Testis (tissue), 3 donors: Measurements from ENCODE around the gene LAIR1. TPM values are rescaled to one million over a fixed set of nuclear protein-coding genes. Genes with fewer than 3 reads are reported as not detected.
"Not testable (repeated sequence)": the region's sequence is repeated elsewhere in the genome, so short reads cannot be mapped to it uniquely, and the experiment has no call there.

Experiments used
- DNase-seq: peaks from one replicate; pipeline ENCODE4 v3.0.0-alpha.2; 2019
- H3K27ac ChIP-seq, 2 donors: fragments of 200-600 bp; sonication (generic); one replicate each; pipeline ENCODE4 v1.5.1; 2019
- H3K27me3 ChIP-seq: fragments of 200-600 bp; sonication (generic); one replicate; pipeline ENCODE4 v1.5.1; 2019
- H3K36me3 ChIP-seq: fragments of 200-600 bp; sonication (generic); one replicate; pipeline ENCODE4 v1.5.1; 2017; ENCODE audit warnings: low read depth; ENCODE audit errors: missing control alignments
- H3K4me1 ChIP-seq: fragments of 200-600 bp; sonication (generic); one replicate; pipeline ENCODE4 v1.5.1; 2019
- H3K4me3 ChIP-seq, 2 donors: fragments of 200-600 bp; sonication (generic); one replicate each; pipeline ENCODE4 v1.5.1; 2017 to 2019
- H3K9me3 ChIP-seq: fragments of 200-600 bp; sonication (generic); one replicate; pipeline ENCODE4 v1.5.1; 2017
- POLR2A ChIP-seq: fragments of 450-650 bp; IDR thresholded peaks from one replicate; pipeline ENCODE4 v1.6.1; 2017; ENCODE audit warnings: antibody characterized with exemption, mild to moderate bottlenecking, moderate library complexity
- WGBS, 2 donors: methylation state at CpG; one replicate each; pipeline ENCODE4 v1.1.5; 2018; 5-methylcytosine and 5-hydroxymethylcytosine counted together
- intact Hi-C: fragments of 100-400 bp; cut with DNase I; formaldehyde crosslinking; loops from one replicate; pipeline ENCODE4 v1.15.1; 2023; ENCODE audit warnings: low total_unique reads
- polyA plus RNA-seq: library from polyadenylated mRNA; stranded (reverse); fragments of 350-450 nt; fragmentation: Illumina TruSeq; extraction: RNeasy Lipid Tissue Mini Kit (QIAGEN cat#74804); gene quantifications from one replicate; pipeline ENCODE4 v1.2.3, GENCODE V29; 2014; ENCODE audit warnings: low read depth, low replicate concordance; ENCODE audit not compliant: insufficient read depth
- total RNA-seq, 2 donors: library from RNA; depleted of rRNA; stranded (reverse); fragments of >200 nt; gene quantifications; one replicate each; pipeline ENCODE4 v1.2.3, GENCODE V29; 2016
- TF ChIP-seq, protein P1 (sequence below), 3 experiments: fragments of 450-650 bp in 2 of 3; fragments of 200-600 bp in 1 of 3; sonication (generic) in 1 of 3; IDR thresholded peaks; one replicate each; pipeline ENCODE4 v1.5.1; 2016 to 2019; ENCODE audit warnings: antibody characterized with exemption in 3 of 3, mild to moderate bottlenecking in 2 of 3, moderate library complexity in 1 of 3

The LAIR1 gene
- total and polyA plus RNA-seq, 3 donors from 2014 or later = 6.4 to 13.4 (median 7.1) TPM

DNA sequence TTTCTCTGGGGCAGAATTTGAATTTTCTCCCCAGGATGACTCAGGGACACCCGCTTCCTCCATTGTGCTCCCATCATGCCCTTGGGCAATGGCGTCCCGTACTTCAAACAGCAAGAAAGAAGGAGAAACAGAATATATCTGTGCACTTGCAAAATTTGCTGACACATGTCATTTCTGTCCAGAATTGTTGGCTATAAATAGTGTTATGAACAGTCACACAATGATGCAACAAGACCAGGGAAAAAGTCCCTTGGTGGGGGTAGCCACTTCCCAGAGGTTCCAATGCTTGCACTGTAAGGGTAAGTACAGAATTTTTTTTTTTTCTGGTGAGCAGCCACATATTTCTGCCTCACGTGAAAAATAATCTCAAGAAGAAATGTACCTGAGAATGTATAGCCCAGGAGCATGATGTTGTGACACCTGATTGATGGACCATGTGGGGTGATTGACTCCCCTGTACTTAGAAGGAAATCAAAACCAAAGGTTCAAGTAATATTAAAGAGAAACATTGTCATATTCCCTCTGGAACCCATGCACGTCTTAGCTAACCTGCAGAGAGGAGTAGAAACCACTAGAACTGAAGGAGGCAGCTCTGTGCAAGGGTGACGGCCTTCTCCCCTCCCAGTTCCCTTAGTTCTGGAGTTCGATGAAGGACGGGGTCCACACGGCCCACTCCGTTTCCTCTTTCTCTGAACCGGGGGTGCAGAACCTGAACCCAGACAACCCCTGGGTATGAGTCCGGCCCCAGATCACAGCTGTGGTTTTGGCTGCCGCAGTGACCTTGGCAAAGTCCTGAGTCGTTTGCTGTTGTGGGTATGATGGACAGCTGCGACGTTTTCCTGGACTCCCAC, 9.3 kb upstream of the LAIR1 start:
- H3K4me3 ChIP-seq = no peak overlapping the region
- H3K27me3 ChIP-seq = no peaks in the 10 kb centered on the region
- H3K36me3 ChIP-seq = no peaks in the 10 kb centered on the region
- WGBS, 2 donors = 76 to 79% methylated on average over 14 to 16 of the region's 16 CpGs
- no peaks in the 10 kb centered on the region for H3K9me3 ChIP-seq
- intact Hi-C loops = no loop called here
- DNase-seq = no peak
- no peak for TF ChIP-seq POLR2A
- TF ChIP-seq, protein P1, sequence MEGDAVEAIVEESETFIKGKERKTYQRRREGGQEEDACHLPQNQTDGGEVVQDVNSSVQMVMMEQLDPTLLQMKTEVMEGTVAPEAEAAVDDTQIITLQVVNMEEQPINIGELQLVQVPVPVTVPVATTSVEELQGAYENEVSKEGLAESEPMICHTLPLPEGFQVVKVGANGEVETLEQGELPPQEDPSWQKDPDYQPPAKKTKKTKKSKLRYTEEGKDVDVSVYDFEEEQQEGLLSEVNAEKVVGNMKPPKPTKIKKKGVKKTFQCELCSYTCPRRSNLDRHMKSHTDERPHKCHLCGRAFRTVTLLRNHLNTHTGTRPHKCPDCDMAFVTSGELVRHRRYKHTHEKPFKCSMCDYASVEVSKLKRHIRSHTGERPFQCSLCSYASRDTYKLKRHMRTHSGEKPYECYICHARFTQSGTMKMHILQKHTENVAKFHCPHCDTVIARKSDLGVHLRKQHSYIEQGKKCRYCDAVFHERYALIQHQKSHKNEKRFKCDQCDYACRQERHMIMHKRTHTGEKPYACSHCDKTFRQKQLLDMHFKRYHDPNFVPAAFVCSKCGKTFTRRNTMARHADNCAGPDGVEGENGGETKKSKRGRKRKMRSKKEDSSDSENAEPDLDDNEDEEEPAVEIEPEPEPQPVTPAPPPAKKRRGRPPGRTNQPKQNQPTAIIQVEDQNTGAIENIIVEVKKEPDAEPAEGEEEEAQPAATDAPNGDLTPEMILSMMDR (IDR thresholded peaks at IDR 0.05) = no peak
- no peaks in the 10 kb centered on the region for H3K4me1 ChIP-seq
- H3K27ac ChIP-seq = no peak overlapping the region

DNA sequence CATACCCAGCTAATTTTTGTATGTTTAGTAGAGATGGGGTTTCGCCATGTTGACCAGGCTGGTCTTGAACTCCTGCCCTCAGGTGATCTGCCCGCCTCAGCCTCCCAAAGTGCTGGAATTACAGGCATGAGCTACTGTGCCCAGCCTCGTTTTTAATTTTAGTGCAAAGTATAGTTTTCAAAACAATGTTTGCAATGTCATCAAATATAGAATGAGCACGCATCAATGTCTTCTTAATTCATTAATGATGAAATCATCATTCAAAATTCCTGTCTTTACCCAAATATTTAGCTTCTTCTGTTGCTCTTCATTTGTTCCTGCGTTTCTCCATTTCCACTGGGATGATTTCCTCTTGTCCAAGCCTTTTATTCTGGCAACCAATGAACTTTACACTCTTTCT, 6.7 kb upstream of the LAIR1 start:
- H3K9me3 ChIP-seq, H3K4me1 ChIP-seq, H3K36me3 ChIP-seq, H3K27ac ChIP-seq, H3K27me3 ChIP-seq, H3K4me3 ChIP-seq, intact Hi-C loops, DNase-seq: not testable (repeated sequence)
- 84 to 88% methylated on average over 5 of the region's 5 CpGs for WGBS, 2 donors

DNA sequence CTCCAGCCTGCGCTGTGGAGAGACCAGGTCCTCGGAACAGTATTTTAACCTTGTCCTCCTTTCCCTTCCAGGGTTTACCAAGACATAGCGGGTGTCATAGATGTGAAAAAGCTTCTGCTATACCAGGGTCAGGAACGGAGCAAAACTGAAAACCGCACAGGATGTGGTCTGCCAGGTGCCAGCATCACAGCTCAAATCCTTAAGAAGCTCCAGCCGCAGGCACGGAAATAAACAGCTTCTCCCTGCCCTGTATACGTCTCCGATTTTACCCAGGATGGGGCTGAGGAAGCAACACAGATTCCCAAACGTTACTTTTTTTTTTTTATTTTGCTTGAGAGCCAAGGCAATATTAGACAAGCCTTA, 5.7 kb upstream of the LAIR1 start:
- intact Hi-C loops, H3K36me3 ChIP-seq, H3K27ac ChIP-seq: not testable (repeated sequence)

GRCh38 chr19:54369688-54370433, 5.1 kb upstream of the LAIR1 start:
- H3K4me1 ChIP-seq, H3K27ac ChIP-seq, intact Hi-C loops, H3K36me3 ChIP-seq, H3K4me3 ChIP-seq, H3K27me3 ChIP-seq, H3K9me3 ChIP-seq, DNase-seq: not testable (repeated sequence)
- WGBS, 2 donors = 79 to 87% methylated on average over 13 to 15 of the region's 19 CpGs

More for the DNA sequence above, 5.7 kb upstream of the LAIR1 start:
- H3K9me3 ChIP-seq, DNase-seq, H3K27me3 ChIP-seq, H3K4me1 ChIP-seq, H3K4me3 ChIP-seq: not testable (repeated sequence)
- 71 to 81% methylated on average over 7 to 8 of the region's 10 CpGs for whole genome bisulfite sequencing, 2 donors

- intact Hi-C loops = no loop called here
- no peaks in the 10 kb centered on the region for H3K27me3 ChIP-seq
- H3K27ac ChIP-seq = no peak overlapping the region
- no peak overlapping the region for H3K4me3 ChIP-seq
- H3K4me1 ChIP-seq = no peaks in the 10 kb centered on the region
- 47 to 55% methylated on average over 8 of the region's 8 CpGs for WGBS, 2 donors
- TF ChIP-seq, protein P1 (IDR thresholded peaks at IDR 0.05) = no peak
- no peak for TF ChIP-seq POLR2A
- no peaks in the 10 kb centered on the region for H3K36me3 ChIP-seq
- no peak for DNase-seq
- no peaks in the 10 kb centered on the region for H3K9me3 ChIP-seq
Observed at GRCh38 chr19:54369082-54369687, 4.5 kb upstream of the LAIR1 start.

- Histone ChIP-seq H3K36me3 (no peaks in the 10 kb centered on the region), H3K27ac (no peak overlapping the region), H3K4me3 (no peak overlapping the region), H3K9me3 (no peaks in the 10 kb centered on the region), H3K27me3 (no peaks in the 10 kb centered on the region), H3K4me1 (no peaks in the 10 kb centered on the region)
- DNase-seq = no peak
- no peak for TF ChIP-seq POLR2A
- TF ChIP-seq, protein P1 (IDR thresholded peaks at IDR 0.05) = no peak
- intact Hi-C loops = no loop called here
- 57 to 71% methylated on average over 6 of the region's 6 CpGs for WGBS, 2 donors
Observed at GRCh38 chr19:54366811-54367210, 2.1 kb upstream of the LAIR1 start.

GRCh38 chr19:54365798-54366197, 1.1 kb upstream of the LAIR1 start:
- DNase-seq, H3K27me3 ChIP-seq, H3K4me1 ChIP-seq, H3K4me3 ChIP-seq, intact Hi-C loops, H3K9me3 ChIP-seq, H3K27ac ChIP-seq, H3K36me3 ChIP-seq: not testable (repeated sequence)
- WGBS, 2 donors = 90 to 95% methylated on average over 13 of the region's 13 CpGs

DNA sequence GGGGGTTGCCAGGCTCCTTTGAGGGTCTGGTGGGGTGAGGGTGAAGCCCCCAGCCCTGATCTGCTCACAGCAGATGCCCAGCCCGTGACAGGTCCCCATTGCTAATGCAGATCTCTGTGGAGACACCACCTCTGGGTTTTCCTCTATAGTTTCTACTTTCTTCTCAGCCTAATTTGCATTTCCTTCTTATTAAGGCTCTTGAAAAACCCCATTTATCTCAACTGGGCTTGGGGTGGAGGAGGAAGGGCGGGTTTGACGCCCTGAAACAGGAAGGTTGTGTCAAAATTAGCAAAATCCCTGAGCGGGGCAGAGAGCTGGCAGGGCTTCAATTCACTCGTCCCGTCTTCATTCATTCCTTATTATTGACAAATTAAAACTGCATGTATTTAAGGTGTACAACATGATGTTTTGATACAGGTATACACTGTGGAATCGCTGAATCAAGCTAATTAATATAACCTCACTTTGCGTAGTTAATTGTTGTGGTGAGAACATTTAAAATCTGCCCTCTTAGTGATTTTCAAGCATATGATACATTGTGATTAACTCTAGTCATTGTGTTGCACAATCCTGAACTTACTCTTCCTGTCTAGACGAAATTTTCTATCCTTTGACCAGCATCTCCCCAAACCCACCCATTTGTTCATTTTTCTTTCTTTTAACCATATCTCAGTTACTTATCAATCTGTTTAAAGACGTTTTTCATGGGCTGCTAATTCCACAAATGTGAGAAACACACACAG, 2.9 kb downstream of the LAIR1 start:
- H3K27ac ChIP-seq, H3K27me3 ChIP-seq, H3K9me3 ChIP-seq, DNase-seq, H3K4me1 ChIP-seq, H3K36me3 ChIP-seq, H3K4me3 ChIP-seq, intact Hi-C loops: not testable (repeated sequence)
- 50 to 56% methylated on average over 6 to 7 of the region's 10 CpGs for WGBS, 2 donors
